Neural cell (in vitro differentiated cells): ENCODE results near the gene PFKM. TPM values are rescaled to one million over a fixed set of nuclear protein-coding genes. Genes with fewer than 3 reads are reported as not detected.

Experiments used
- H2AFZ ChIP-seq: fragments of 200-600, 300-800 bp; sonication (generic), shearing (Covaris generic); 2 replicates; pipeline ENCODE4 v1.6.0; 2014; ENCODE audit warnings: low read depth, mild to moderate bottlenecking, antibody characterized with exemption, low read length, moderate library complexity
- H3F3A ChIP-seq: fragments of 200-600 bp; shearing (Covaris generic); 2 replicates; pipeline ENCODE4 v1.6.1; 2016; ENCODE audit warnings: mild to moderate bottlenecking, moderate library complexity, mixed read lengths, antibody characterized with exemption, low read length; ENCODE audit not compliant: insufficient read depth, poor library complexity, severe bottlenecking
- H3K27ac ChIP-seq: fragments of 200-600, 300-800 bp; sonication (generic), shearing (Covaris generic); 2 replicates; pipeline ENCODE4 v1.5.1; 2014; ENCODE audit warnings: mild to moderate bottlenecking, low read length, moderate library complexity
- H3K27me3 ChIP-seq: fragments of 300-800, 200-600 bp; sonication (generic), shearing (Covaris generic); 2 replicates; pipeline ENCODE4 v1.6.0; 2014; ENCODE audit warnings: mild to moderate bottlenecking, low read depth, low read length, moderate library complexity; ENCODE audit not compliant: insufficient read depth
- H3K36me3 ChIP-seq: fragments of 300-800, 200-600 bp; sonication (generic), shearing (Covaris generic); 2 replicates; pipeline ENCODE4 v1.5.1; 2014; ENCODE audit warnings: mild to moderate bottlenecking, antibody characterized with exemption, low read length, moderate library complexity; ENCODE audit not compliant: insufficient read depth
- H3K4me2 ChIP-seq: fragments of 300-800, 200-600 bp; sonication (generic), shearing (Covaris generic); 2 replicates; pipeline ENCODE4 v1.6.0; 2014; ENCODE audit warnings: mild to moderate bottlenecking, low read length
- H3K4me3 ChIP-seq: fragments of 300-800, 200-600 bp; sonication (generic), shearing (Covaris generic); 2 replicates; pipeline ENCODE4 v1.5.1; 2014; ENCODE audit warnings: mild to moderate bottlenecking, low read length, moderate library complexity
- H3K79me2 ChIP-seq: fragments of 200-600 bp; shearing (Covaris generic); replicated peaks from 2 replicates; pipeline ENCODE4 v1.6.0; 2014; ENCODE audit warnings: mild to moderate bottlenecking, low read length, moderate library complexity; ENCODE audit not compliant: insufficient read depth
- H3K9ac ChIP-seq: fragments of 300-800, 200-600 bp; sonication (generic), shearing (Covaris generic); 2 replicates; pipeline ENCODE4 v1.6.1; 2016; ENCODE audit warnings: mild to moderate bottlenecking, low read length, mixed read lengths
- H3K9me2 ChIP-seq: fragments of 200-600 bp; shearing (Covaris generic); 2 replicates; pipeline ENCODE4 v1.6.1; 2016; ENCODE audit warnings: mild to moderate bottlenecking, low read length, mixed read lengths; ENCODE audit not compliant: insufficient read depth
- H3K9me3 ChIP-seq: fragments of 200-600, 300-800 bp; sonication (generic), shearing (Covaris generic); 2 replicates; pipeline ENCODE4 v1.6.1; 2016; ENCODE audit warnings: mild to moderate bottlenecking, mixed run types, low read length, moderate library complexity, mixed read lengths
- H4K20me1 ChIP-seq: fragments of 200-600 bp; shearing (Covaris generic); 2 replicates; pipeline ENCODE4 v1.6.1; 2016; ENCODE audit warnings: mild to moderate bottlenecking, mixed run types; ENCODE audit not compliant: insufficient read depth
- CTCF ChIP-seq: fragments of 450-650 bp; IDR thresholded peaks from 2 replicates; pipeline ENCODE4 v1.5.1; 2014; ENCODE audit warnings: antibody characterized with exemption, mild to moderate bottlenecking, moderate library complexity; ENCODE audit not compliant: poor library complexity, severe bottlenecking
- EP300 ChIP-seq: fragments of 450-650 bp; conservative IDR thresholded peaks from 2 replicates; pipeline ENCODE4 v1.6.1; 2014; ENCODE audit warnings: antibody characterized with exemption, mild to moderate bottlenecking, moderate library complexity; ENCODE audit not compliant: poor library complexity, severe bottlenecking
- EZH2 ChIP-seq: fragments of 200-600, 300-800 bp; shearing (Covaris generic), sonication (generic); IDR thresholded peaks from 2 replicates; pipeline ENCODE4 v1.6.1; 2014; ENCODE audit warnings: antibody characterized with exemption, low read length, borderline replicate concordance, mild to moderate bottlenecking; ENCODE audit not compliant: insufficient read depth, poor library complexity, severe bottlenecking
- MXI1 ChIP-seq: fragments of 450-650 bp; conservative IDR thresholded peaks from 2 replicates; pipeline ENCODE4 v1.6.1; 2014; ENCODE audit warnings: antibody characterized with exemption, mild to moderate bottlenecking; ENCODE audit not compliant: poor library complexity, severe bottlenecking
- POLR2AphosphoS5 ChIP-seq: IDR thresholded peaks from 2 replicates; pipeline ENCODE4 v1.6.1; 2012
- RAD21 ChIP-seq: fragments of 450-650 bp; conservative IDR thresholded peaks from 2 replicates; pipeline ENCODE4 v1.6.1; 2014; ENCODE audit warnings: antibody characterized with exemption, mild to moderate bottlenecking, moderate library complexity
- REST ChIP-seq: IDR thresholded peaks from 2 replicates; pipeline ENCODE4 v1.6.1; 2012; ENCODE audit warnings: borderline replicate concordance
- SMC3 ChIP-seq: fragments of 450-650 bp; conservative IDR thresholded peaks from 2 replicates; pipeline ENCODE4 v1.6.1; 2014; ENCODE audit warnings: antibody characterized with exemption, mild to moderate bottlenecking, moderate library complexity; ENCODE audit not compliant: poor library complexity
- TAF1 ChIP-seq: IDR thresholded peaks from 2 replicates; pipeline ENCODE4 v1.6.1; 2012; ENCODE audit warnings: low read depth
- polyA plus RNA-seq: library from polyadenylated mRNA; depleted of rRNA; stranded (reverse); fragments of >200 nt; gene quantifications from 2 replicates; pipeline ENCODE4 v1.2.3, GENCODE V29; 2014

Gene PFKM
- polyA plus RNA-seq, 1 donor from 2014 or later, result 122 TPM

- H3K4me2 ChIP-seq, result peak overlapping the region; percentile 50
- H3K79me2 ChIP-seq, result peaks cover 16% of the 10 kb centered on the region
- no peaks in the 10 kb centered on the region for H3K27me3 ChIP-seq
- peak overlapping the region; percentile 81 for H3K9ac ChIP-seq
- H3K27ac ChIP-seq, result peak overlapping the region; percentile 83
- H3K9me2 ChIP-seq, result no peaks in the 10 kb centered on the region
- TF ChIP-seq REST, result no peak
- TF ChIP-seq MXI1, result peak; percentile 45
- TF ChIP-seq SMC3, result peak; percentile 3
- H3K9me3 ChIP-seq, result no peaks in the 10 kb centered on the region
- H3K36me3 ChIP-seq, result peaks cover 4% of the 10 kb centered on the region
- peak overlapping the region; percentile 86 for H2AFZ ChIP-seq
- no peaks in the 10 kb centered on the region for H4K20me1 ChIP-seq
- H3F3A ChIP-seq, result no peaks in the 10 kb centered on the region
- peak overlapping the region; percentile 84 for H3K4me3 ChIP-seq
These were observed 651 bp downstream of the PFKM start for GRCh38 chr12:48119834-48120195.

- H3K27ac ChIP-seq, result no peak overlapping the region
These were observed 2.4 kb downstream of the PFKM start for GRCh38 chr12:48121522-48121921.

More at GRCh38 chr12:48121522-48121921, 2.4 kb downstream of the PFKM start:
- H3K36me3 ChIP-seq, result peaks cover 4% of the 10 kb centered on the region
- H3K79me2 ChIP-seq, result peaks cover 16% of the 10 kb centered on the region
- no peaks in the 10 kb centered on the region for H3F3A ChIP-seq
- H4K20me1 ChIP-seq, result no peaks in the 10 kb centered on the region
- TF ChIP-seq POLR2AphosphoS5, result no peak
- TF ChIP-seq TAF1, result no peak
- TF ChIP-seq REST, result no peak
- no peak for TF ChIP-seq EP300
- TF ChIP-seq EZH2, result no peak
- TF ChIP-seq CTCF, result no peak
- no peak for TF ChIP-seq RAD21
- no peak for TF ChIP-seq MXI1
- no peak for TF ChIP-seq SMC3
- no peaks in the 10 kb centered on the region for H3K27me3 ChIP-seq
- no peaks in the 10 kb centered on the region for H3K9me3 ChIP-seq
- no peaks in the 10 kb centered on the region for H3K9me2 ChIP-seq
- H2AFZ ChIP-seq, result no peak overlapping the region
- H3K4me3 ChIP-seq, result peak overlapping the region; percentile 84
- H3K4me2 ChIP-seq, result no peak overlapping the region
- no peak overlapping the region for H3K9ac ChIP-seq
